GM18517 (cell line): ENCODE measurements around the gene NLN.
"Not testable (repeated sequence)": the region's sequence is repeated elsewhere in the genome, so short reads cannot be mapped to it uniquely, and the experiment has no call there.

Experiments used
- ATAC-seq: cut with Tn5 transposase; IDR thresholded peaks from one replicate; pipeline ENCODE4 v1.9.1; 2021; ENCODE audit warnings: mild to moderate bottlenecking, moderate library complexity; ENCODE audit not compliant: unreplicated experiment

NLN gene

DNA sequence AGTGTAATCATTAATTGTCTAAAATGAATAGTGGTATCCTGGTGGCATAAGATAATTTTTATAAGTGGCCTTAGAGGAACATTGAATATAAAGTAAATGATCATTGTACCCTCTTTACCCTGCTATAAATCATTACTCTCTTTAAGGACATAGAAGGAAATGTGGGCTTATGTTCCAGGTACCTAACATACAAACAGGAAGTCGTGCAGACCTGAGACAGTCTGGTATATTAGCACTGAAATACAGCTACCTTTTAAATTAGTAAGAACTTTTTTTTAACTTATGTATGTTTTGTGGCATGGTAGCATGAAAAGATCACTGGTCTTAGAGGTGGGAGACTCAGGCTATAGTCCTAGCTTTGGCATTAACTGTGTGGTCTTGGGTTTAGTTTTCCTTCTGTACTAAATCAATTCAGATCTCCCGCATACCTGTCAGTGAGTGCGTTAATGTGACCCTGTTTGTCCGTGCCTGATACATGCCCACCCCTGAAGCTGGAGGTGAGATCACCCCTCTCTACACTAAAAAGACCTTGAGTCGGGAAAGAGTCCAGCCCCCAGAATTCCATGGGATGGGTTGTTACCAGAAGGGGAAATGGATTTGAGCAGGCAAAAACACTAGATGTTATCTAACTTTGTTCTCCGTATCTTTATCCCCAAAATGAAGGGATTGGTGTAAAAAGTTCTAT is 145.0 kb downstream of the NLN start:
- ATAC-seq: no peak

DNA sequence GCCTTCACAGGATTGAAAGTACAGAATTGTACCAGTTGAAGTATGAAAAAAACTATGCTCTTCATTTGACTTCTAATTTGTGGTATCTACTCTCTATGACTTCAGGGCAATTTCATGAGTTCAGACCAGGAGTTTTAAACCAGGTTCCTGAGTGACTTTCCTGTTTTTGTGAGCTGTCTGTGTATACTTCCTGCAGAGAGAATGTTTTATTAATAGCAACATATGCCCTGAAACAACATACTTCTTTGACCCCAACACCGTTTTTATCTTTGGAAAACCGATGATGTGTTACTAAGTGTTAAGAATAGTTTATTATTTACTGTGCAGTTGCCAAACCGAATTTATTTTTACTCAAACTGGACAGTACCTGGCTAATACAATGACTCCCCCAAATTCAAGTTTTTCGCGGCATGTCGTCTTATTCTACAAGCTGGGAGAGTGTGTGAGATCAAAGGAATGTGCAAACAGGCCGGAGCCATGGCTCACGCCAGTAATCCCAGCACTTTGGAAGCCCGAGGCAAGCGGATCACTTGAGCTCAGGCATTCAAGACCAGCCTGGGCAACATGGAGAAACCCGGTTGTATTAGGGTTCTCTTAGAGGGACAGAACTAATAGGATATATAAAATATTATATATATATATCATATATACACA is 145.7 kb downstream of the NLN start:
- no peak for ATAC-seq

DNA sequence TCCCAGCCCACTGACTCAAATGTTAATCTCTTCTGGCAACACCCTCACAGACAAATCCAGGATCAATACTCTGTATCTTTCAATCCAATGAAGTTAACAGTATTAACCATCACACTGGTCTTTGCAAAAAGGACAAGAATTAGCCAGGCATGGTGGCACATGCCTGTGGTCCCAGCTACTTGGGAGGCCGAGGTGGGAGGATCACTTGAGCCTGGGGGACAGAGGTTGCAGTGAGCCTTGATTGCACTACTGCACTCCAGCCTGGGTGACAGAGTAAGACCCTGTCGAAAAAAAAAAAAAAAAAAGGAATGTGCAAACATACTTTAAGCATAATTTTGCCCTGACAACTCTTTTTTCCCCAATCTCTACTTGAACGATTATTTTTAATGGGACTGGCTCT is 146.5 kb downstream of the NLN start:
- no peak for ATAC-seq

DNA sequence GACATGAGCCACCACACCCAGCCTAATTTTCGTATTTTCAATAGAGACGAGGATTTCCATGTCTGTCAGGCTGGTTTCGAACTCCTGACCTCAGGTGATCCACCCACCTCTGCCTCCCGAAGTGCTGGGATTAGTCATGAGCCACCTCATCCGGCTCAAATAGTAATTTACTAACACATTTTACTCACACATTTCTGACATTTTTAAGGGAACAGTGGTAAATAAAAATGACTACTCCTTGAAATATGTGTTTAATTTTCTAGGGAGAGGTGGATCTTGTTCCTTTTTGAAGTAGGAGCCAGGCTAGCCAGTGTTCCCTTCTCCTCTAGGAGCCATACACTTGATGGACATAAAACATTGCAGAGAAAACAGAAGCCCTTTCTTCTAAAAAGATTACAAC is 149.2 kb downstream of the NLN start:
- no peak for ATAC-seq

DNA sequence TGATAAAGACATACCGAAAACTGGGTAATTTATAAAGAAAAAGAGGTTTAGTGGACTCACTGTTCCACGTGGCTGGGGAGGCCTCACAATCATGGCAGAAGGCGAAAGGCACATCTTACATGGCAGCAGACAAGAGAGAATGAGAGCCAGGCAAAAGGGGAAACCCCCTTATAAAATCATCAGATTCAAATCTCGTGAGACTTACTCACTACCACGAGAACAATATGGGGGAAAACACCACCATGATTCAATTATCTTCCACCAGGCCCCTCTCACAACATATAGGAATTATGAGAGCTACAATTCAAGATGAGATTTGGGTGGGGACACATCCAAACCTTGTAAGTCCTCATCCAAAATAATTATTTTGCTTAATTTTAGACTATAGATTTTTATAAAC is 149.8 kb downstream of the NLN start:
- ATAC-seq: not testable (repeated sequence)

DNA sequence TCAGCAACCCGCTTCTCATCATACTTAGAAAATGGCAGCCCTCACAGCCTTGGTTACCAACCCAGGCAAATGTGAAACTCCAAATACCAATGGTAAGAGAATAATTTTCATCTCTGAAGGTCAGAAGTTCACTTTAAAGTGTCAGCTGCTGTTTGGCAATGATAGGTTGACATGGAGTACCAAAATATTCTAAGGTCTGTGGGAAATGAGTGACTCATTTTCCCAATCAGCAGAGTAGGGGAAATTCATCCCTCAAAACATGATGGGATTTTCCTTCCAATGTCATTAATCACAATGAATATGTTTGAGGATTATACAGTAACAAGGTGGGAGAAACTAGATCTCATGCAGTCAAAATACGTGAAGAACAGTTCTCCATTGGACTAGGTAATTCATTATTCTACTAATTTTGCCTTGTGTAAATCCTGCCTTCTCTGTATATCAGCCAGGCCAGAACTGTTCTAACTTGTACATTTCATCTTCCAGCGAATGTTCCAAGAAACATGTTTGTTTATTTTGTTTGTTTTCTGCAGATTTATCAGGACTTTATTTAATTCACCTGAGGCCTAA is 151.3 kb downstream of the NLN start:
- ATAC-seq: no peak

DNA sequence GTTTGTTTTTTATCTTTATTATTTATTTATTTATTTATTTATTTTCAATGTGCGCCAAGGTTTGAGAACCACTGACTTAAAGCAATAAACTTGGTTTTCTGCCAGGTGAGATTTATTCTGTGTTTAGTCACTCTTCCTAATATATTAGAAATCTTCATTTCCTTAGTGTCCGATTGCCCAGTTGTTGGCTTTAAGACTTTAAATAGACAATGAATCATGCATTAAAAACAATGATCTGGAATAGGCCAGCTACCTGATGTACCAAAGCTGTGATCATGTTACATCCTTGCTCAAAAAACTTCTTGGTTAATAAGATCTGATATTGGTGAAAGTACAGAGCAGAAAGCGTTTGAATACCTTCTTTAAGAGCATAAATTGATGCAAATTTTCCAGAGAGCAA is 152.2 kb downstream of the NLN start:
- no peak for ATAC-seq

DNA sequence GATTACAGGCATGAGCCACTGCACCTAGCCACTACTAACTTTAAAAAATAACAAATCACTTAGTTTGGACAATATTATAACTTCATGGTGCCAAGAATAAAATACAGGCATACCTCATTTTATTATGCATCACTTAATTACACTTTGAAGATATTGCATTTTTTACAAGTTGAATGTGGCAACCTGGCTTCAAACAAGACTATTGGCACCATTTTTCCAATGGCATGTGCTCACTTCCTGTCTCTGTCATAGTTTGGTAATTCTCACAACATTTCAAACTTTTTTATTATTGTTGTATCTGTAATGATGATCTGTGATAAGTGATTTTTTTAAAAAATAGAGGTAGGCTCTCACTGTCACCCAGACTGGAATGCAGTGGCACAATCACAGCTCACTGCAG is 154.5 kb downstream of the NLN start:
- no peak for ATAC-seq

DNA sequence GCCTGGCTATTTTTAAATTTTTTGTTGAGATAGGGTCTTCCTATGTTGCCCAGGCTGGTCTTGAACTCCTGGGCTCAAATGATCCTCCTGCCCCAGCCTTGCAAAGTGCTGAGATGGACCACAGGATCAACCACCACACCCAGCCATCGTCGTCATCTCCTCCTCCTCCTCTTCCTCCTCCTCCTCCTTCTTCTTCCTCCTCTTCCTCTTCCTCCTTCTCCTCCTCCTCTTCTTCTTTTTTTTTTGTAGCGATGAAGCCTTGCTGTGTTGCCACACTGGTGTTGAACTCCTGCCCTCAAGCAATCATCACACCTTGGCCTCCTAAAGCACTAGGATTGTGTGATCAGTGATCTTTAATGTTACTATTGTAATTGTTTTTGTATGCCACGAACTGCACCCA is 155.0 kb downstream of the NLN start:
- ATAC-seq: no peak
